HepG2 (cell line): ENCODE data around the gene ERCC4. TPM values are rescaled to one million over a fixed set of nuclear protein-coding genes. Genes with fewer than 3 reads are reported as not detected.
A peak's percentile ranks its signal among the peaks of the same experiment; 100 is the strongest.

ENCODE experiments used
- ELF1 ChIP-seq: sonication (generic); formaldehyde crosslinking; IDR thresholded peaks from 2 replicates; pipeline ENCODE4 v1.4.0; 2020; ENCODE audit warnings: missing genetic modification reagents
- FOXK1 ChIP-seq: sonication (generic); formaldehyde crosslinking; IDR thresholded peaks from 2 replicates; pipeline ENCODE4 v1.4.0; 2020; ENCODE audit warnings: low read depth, missing genetic modification reagents, borderline replicate concordance
- HOXA5 ChIP-seq: sonication (generic); formaldehyde crosslinking; IDR thresholded peaks from 2 replicates; pipeline ENCODE4 v1.4.0; 2020; ENCODE audit warnings: missing genetic modification reagents
- IRF2 ChIP-seq: IDR thresholded peaks from 2 replicates; pipeline ENCODE4 v1.6.1; 2018; ENCODE audit warnings: missing genetic modification reagents, missing compliant biosample characterization
- KAT8 ChIP-seq: IDR thresholded peaks from 2 replicates; pipeline ENCODE4 v1.6.1; 2016; ENCODE audit warnings: missing genetic modification reagents, missing compliant biosample characterization
- SP5 ChIP-seq: IDR thresholded peaks from 2 replicates; pipeline ENCODE4 v1.6.1; 2016; ENCODE audit warnings: low read depth, borderline replicate concordance
- TBL1XR1 ChIP-seq: fragments of 150-350 bp; IDR thresholded peaks from 2 replicates; pipeline ENCODE4 v1.6.1; 2014; ENCODE audit warnings: borderline replicate concordance, low read length; ENCODE audit not compliant: partially characterized antibody
- ZNF12 ChIP-seq: sonication (generic); formaldehyde crosslinking; IDR thresholded peaks from 2 replicates; pipeline ENCODE4 v1.5.0; 2020; ENCODE audit warnings: missing genetic modification reagents
- ZNF816 ChIP-seq: sonication (generic); formaldehyde crosslinking; IDR thresholded peaks from 2 replicates; pipeline ENCODE4 v1.8.0; 2022; ENCODE audit warnings: missing genetic modification reagents, mild to moderate bottlenecking, borderline replicate concordance
- polyA plus RNA-seq, 8 experiments: library from polyadenylated mRNA; depleted of rRNA in 3 of 8; stranded (reverse) in 7 of 8; unstranded in 1 of 8; fragments of >200 nt; fragmentation: Illumina TruSeq in 4 of 8; extraction: Trizol in 4 of 8; gene quantifications; 2 replicates each; pipeline versions ENCODE4 v1.2.1 to v1.2.3, GENCODE V29; 2011 to 2016; ENCODE audit warnings: low read depth in 4 of 8, missing spikeins in 1 of 8, mixed read lengths in 1 of 8; ENCODE audit not compliant: insufficient read depth in 1 of 8
- total RNA-seq, 5 experiments: library from RNA; depleted of rRNA; stranded (reverse); fragments of >200 nt; fragmentation: Illumina TruSeq; extraction: Trizol; gene quantifications; 2 replicates each; pipeline ENCODE4 v1.2.3, GENCODE V29; 2016; ENCODE audit warnings: low read depth in 1 of 5
- TF ChIP-seq, protein P1 (sequence below): sonication (generic); formaldehyde crosslinking; IDR thresholded peaks from 2 replicates; pipeline ENCODE4 v1.5.1; 2020; ENCODE audit warnings: missing genetic modification reagents, mild to moderate bottlenecking, borderline replicate concordance
- TF ChIP-seq, protein P2 (sequence below): sonication (generic); formaldehyde crosslinking; IDR thresholded peaks from 2 replicates; pipeline ENCODE4 v1.5.0; 2020; ENCODE audit warnings: missing genetic modification reagents
- TF ChIP-seq, protein P3 (sequence below), 2 experiments: sonication (generic) in 1 of 2; formaldehyde crosslinking in 1 of 2; IDR thresholded peaks; 2 replicates each; pipeline versions ENCODE4 v1.4.0 to v1.6.1; 2016 to 2020; ENCODE audit warnings: borderline replicate concordance in 1 of 2, low read depth in 1 of 2, mild to moderate bottlenecking in 1 of 2, missing genetic modification reagents in 1 of 2
- TF ChIP-seq, protein P4 (sequence below): sonication (generic); formaldehyde crosslinking; IDR thresholded peaks from 2 replicates; pipeline ENCODE4 v1.5.1; 2020; ENCODE audit warnings: mild to moderate bottlenecking, missing genetic modification reagents, moderate library complexity
- TF ChIP-seq, protein P5 (sequence below): sonication (generic); formaldehyde crosslinking; IDR thresholded peaks from 2 replicates; pipeline ENCODE4 v1.9.0; 2022; ENCODE audit warnings: low read depth, missing genetic modification reagents

The ERCC4 gene
- total and polyA plus RNA-seq, 2 of the 13 experiments (the other 11 are each of a cell fraction or from before 2014, with no cell fraction given): 5.4 to 15.2 TPM

DNA sequence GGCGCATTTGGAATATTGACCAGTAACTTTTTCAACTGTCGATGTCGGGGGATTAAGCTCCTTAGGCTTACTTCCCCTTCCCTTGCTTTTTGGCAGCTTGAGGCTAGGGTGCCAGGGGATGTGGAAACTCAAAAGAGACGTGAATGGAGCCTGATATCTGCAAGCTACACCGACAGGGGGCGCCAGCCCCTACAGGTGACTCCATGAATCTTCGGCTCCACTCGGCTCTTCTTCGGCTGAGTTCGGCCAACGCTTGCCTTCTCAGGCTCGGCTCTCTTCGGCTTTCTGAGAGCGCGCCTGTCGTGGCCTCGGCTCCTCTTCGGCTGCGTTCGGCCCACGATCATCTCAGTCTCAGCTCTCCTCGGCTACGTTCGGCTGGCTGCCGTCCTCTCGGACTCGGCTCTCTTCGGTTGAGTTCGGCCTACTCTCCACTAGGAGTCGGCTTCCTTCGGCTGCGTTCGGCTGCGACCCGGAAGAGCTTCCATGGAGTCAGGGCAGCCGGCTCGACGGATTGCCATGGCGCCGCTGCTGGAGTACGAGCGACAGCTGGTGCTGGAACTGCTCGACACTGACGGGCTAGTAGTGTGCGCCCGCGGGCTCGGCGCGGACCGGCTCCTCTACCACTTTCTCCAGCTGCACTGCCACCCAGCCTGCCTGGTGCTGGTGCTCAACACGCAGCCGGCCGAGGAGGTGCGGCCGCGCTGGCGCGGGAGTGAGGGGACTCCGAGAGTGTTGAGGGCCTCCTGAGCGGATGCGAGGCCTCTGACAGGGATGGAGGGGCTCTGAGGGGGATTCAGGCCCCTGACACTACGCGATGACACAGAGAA, at the start of gene ERCC4 (continued):
- TF ChIP-seq, protein P1, sequence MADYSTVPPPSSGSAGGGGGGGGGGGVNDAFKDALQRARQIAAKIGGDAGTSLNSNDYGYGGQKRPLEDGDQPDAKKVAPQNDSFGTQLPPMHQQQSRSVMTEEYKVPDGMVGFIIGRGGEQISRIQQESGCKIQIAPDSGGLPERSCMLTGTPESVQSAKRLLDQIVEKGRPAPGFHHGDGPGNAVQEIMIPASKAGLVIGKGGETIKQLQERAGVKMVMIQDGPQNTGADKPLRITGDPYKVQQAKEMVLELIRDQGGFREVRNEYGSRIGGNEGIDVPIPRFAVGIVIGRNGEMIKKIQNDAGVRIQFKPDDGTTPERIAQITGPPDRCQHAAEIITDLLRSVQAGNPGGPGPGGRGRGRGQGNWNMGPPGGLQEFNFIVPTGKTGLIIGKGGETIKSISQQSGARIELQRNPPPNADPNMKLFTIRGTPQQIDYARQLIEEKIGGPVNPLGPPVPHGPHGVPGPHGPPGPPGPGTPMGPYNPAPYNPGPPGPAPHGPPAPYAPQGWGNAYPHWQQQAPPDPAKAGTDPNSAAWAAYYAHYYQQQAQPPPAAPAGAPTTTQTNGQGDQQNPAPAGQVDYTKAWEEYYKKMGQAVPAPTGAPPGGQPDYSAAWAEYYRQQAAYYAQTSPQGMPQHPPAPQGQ (CRISPR knock-in tag): peak; percentile 79; the same call in 1 of the 2 replicates
- TF ChIP-seq, protein P2, sequence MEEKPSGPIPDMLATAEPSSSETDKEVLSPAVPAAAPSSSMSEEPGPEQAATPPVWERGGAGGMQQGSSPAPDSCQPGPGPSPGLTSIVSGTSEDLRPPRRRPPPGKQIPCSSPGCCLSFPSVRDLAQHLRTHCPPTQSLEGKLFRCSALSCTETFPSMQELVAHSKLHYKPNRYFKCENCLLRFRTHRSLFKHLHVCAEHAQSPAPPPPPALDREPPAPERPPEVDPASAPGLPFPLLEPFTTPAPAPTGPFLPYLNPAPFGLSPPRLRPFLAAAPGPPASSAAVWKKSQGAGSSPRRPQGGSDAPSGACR: peak; percentile 91
- TF ChIP-seq KAT8 (CRISPR knock-in tag) (peak; percentile 99), FOXK1 (CRISPR knock-in tag) (0 out of 2 replicates have a peak, but pooled peaks have one; percentile 56), TBL1XR1 (peak; percentile 73), IRF2 (CRISPR knock-in tag) (0 out of 2 replicates have a peak, but pooled peaks have one; percentile 78), HOXA5 (CRISPR knock-in tag) (peak; percentile 95), SP5 (CRISPR knock-in tag) (0 out of 2 replicates have a peak, but pooled peaks have one; percentile 31), ELF1 (CRISPR knock-in tag) (peak; percentile 98), ZNF12 (CRISPR knock-in tag) (0 out of 2 replicates have a peak, but pooled peaks have one; percentile 53), ZNF816 (no peak)
- TF ChIP-seq, protein P3, sequence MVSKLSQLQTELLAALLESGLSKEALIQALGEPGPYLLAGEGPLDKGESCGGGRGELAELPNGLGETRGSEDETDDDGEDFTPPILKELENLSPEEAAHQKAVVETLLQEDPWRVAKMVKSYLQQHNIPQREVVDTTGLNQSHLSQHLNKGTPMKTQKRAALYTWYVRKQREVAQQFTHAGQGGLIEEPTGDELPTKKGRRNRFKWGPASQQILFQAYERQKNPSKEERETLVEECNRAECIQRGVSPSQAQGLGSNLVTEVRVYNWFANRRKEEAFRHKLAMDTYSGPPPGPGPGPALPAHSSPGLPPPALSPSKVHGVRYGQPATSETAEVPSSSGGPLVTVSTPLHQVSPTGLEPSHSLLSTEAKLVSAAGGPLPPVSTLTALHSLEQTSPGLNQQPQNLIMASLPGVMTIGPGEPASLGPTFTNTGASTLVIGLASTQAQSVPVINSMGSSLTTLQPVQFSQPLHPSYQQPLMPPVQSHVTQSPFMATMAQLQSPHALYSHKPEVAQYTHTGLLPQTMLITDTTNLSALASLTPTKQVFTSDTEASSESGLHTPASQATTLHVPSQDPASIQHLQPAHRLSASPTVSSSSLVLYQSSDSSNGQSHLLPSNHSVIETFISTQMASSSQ (IDR thresholded peaks at IDR 0.05; ENCODE audit: low read depth): no peak
- TF ChIP-seq, protein P3 (CRISPR knock-in tag; IDR thresholded peaks at IDR 0.05; ENCODE audit: borderline replicate concordance): peak; percentile 82
- TF ChIP-seq, protein P4, sequence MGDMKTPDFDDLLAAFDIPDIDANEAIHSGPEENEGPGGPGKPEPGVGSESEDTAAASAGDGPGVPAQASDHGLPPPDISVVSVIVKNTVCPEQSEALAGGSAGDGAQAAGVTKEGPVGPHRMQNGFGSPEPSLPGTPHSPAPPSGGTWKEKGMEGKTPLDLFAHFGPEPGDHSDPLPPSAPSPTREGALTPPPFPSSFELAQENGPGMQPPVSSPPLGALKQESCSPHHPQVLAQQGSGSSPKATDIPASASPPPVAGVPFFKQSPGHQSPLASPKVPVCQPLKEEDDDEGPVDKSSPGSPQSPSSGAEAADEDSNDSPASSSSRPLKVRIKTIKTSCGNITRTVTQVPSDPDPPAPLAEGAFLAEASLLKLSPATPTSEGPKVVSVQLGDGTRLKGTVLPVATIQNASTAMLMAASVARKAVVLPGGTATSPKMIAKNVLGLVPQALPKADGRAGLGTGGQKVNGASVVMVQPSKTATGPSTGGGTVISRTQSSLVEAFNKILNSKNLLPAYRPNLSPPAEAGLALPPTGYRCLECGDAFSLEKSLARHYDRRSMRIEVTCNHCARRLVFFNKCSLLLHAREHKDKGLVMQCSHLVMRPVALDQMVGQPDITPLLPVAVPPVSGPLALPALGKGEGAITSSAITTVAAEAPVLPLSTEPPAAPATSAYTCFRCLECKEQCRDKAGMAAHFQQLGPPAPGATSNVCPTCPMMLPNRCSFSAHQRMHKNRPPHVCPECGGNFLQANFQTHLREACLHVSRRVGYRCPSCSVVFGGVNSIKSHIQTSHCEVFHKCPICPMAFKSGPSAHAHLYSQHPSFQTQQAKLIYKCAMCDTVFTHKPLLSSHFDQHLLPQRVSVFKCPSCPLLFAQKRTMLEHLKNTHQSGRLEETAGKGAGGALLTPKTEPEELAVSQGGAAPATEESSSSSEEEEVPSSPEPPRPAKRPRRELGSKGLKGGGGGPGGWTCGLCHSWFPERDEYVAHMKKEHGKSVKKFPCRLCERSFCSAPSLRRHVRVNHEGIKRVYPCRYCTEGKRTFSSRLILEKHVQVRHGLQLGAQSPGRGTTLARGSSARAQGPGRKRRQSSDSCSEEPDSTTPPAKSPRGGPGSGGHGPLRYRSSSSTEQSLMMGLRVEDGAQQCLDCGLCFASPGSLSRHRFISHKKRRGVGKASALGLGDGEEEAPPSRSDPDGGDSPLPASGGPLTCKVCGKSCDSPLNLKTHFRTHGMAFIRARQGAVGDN (CRISPR knock-in tag): peak; percentile 99
- TF ChIP-seq, protein P5, sequence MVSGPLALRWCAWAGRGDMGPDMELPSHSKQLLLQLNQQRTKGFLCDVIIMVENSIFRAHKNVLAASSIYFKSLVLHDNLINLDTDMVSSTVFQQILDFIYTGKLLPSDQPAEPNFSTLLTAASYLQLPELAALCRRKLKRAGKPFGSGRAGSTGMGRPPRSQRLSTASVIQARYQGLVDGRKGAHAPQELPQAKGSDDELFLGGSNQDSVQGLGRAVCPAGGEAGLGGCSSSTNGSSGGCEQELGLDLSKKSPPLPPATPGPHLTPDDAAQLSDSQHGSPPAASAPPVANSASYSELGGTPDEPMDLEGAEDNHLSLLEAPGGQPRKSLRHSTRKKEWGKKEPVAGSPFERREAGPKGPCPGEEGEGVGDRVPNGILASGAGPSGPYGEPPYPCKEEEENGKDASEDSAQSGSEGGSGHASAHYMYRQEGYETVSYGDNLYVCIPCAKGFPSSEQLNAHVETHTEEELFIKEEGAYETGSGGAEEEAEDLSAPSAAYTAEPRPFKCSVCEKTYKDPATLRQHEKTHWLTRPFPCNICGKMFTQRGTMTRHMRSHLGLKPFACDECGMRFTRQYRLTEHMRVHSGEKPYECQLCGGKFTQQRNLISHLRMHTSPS (CRISPR knock-in tag): peak; percentile 22; the same call in 1 of the 2 replicates
